Measurements from ENCODE around the gene HK1.
A peak's percentile ranks its signal among the peaks of the same experiment; 100 is the strongest.
"Not testable (repeated sequence)": the region's sequence is repeated elsewhere in the genome, so short reads cannot be mapped to it uniquely, and the experiment has no call there.

HK1 gene

GRCh38 chr10:69312528-69312927, 34.2 kb downstream of the HK1 start:
- DNase-seq = no peak

GRCh38 chr10:69315100-69315542, 36.8 kb downstream of the HK1 start:
- no peak for DNase-seq

GRCh38 chr10:69315610-69316312, 37.5 kb downstream of the HK1 start:
- no peak for DNase-seq

- peak; percentile 56 for DNase-seq
Observed at GRCh38 chr10:69316313-69317059, 38.2 kb downstream of the HK1 start.

GRCh38 chr10:69317175-69317604, 38.9 kb downstream of the HK1 start:
- no peak for DNase-seq

- DNase-seq = no peak
Observed at GRCh38 chr10:69317626-69318105, 39.4 kb downstream of the HK1 start.

GRCh38 chr10:69318106-69318866, 40.0 kb downstream of the HK1 start:
- peak; percentile 93 for DNase-seq

GRCh38 chr10:69318867-69319727, 40.8 kb downstream of the HK1 start:
- peak; percentile 73 for DNase-seq

GRCh38 chr10:69319841-69320316, 41.6 kb downstream of the HK1 start:
- no peak for DNase-seq

- DNase-seq = no peak
Observed at GRCh38 chr10:69320521-69320920, 42.2 kb downstream of the HK1 start.

GRCh38 chr10:69321039-69321715, 42.9 kb downstream of the HK1 start:
- no peak for DNase-seq

- no peak for DNase-seq
Observed at GRCh38 chr10:69321865-69322264, 43.6 kb downstream of the HK1 start.

- not testable (repeated sequence) for DNase-seq
Observed at GRCh38 chr10:69322346-69322745, 44.0 kb downstream of the HK1 start.

GRCh38 chr10:69323622-69324021, 45.3 kb downstream of the HK1 start:
- DNase-seq = no peak

- DNase-seq = no peak
Observed at GRCh38 chr10:69324583-69324982, 46.3 kb downstream of the HK1 start.

GRCh38 chr10:69325637-69326523, 47.6 kb downstream of the HK1 start:
- not testable (repeated sequence) for DNase-seq

- no peak for DNase-seq
Observed at GRCh38 chr10:69326692-69327091, 48.4 kb downstream of the HK1 start.

GRCh38 chr10:69327463-69328379, 49.4 kb downstream of the HK1 start:
- no peak for DNase-seq

GRCh38 chr10:69328380-69328735, 50.1 kb downstream of the HK1 start:
- no peak for DNase-seq

All from fibroblast of skin of right biceps (primary cell).